ENCODE data around the gene SF3B2. TPM values are rescaled to one million over a fixed set of nuclear protein-coding genes. Genes with fewer than 3 reads are reported as not detected.

Gene SF3B2, protein sequence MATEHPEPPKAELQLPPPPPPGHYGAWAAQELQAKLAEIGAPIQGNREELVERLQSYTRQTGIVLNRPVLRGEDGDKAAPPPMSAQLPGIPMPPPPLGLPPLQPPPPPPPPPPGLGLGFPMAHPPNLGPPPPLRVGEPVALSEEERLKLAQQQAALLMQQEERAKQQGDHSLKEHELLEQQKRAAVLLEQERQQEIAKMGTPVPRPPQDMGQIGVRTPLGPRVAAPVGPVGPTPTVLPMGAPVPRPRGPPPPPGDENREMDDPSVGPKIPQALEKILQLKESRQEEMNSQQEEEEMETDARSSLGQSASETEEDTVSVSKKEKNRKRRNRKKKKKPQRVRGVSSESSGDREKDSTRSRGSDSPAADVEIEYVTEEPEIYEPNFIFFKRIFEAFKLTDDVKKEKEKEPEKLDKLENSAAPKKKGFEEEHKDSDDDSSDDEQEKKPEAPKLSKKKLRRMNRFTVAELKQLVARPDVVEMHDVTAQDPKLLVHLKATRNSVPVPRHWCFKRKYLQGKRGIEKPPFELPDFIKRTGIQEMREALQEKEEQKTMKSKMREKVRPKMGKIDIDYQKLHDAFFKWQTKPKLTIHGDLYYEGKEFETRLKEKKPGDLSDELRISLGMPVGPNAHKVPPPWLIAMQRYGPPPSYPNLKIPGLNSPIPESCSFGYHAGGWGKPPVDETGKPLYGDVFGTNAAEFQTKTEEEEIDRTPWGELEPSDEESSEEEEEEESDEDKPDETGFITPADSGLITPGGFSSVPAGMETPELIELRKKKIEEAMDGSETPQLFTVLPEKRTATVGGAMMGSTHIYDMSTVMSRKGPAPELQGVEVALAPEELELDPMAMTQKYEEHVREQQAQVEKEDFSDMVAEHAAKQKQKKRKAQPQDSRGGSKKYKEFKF
- 110 TPM for total RNA-seq

DNA sequence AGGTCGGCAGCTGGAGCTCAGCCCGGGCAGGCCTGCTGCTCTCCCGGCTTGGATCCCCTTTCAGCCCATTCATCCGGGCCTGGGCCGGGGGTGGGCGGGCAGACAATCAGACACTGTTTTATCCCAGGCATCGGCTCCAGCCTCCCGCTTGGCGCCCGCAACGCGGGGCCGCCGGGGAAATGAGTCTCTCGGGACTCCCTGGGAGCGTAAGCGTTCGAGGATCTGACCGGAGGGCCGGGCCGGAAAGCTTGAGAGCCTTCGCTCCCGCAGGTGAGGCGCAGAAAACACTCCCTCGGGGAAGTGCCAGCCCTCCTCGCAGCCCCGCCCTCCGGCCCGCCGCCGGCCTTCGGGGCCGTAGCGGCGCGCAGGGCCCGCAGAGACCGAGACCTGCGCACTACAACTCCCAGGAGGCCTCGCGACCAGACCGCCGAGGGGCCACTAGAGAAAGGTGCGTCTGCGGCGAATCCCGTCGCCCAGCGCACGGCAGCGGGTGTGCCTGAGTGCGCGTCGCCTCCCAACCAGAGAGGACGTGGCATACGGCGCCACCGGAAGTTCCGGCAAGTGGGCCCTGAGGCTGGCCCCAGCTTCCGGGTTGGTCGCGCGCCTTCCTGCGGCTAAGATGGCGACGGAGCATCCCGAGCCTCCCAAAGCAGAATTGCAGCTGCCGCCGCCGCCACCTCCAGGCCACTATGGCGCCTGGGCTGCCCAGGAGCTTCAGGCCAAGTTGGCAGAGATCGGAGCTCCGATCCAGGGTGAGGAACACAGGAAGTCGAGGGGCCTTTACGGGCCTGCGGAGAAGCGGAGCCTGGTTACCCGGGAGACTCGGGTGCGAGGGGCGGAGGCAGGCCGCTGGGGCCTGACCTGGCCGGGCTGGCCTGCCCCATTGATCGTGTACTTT, at the start of gene SF3B2:
Gene SF3B2, plus strand, starts transcription at position 599 of the 898 bp plus-strand sequence. Its CDS starts 21 bp downstream, at position 620.

DNA sequence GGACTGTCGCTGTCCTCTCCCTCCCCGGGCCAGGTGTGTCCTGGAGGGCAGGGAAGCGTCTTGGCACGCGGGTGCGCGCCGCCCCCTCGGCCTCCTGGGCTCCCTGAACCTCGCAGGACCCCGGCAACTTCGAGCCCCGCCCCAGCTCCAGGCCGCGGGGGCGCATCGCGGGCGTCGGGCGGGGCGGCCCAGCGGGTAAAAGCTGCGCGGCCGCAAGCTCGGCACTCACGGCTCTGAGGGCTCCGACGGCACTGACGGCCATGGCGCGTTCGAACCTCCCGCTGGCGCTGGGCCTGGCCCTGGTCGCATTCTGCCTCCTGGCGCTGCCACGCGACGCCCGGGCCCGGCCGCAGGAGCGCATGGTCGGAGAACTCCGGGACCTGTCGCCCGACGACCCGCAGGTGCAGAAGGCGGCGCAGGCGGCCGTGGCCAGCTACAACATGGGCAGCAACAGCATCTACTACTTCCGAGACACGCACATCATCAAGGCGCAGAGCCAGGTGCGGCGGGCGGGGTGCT, 40.3 kb upstream of the SF3B2 start, which contains the start of gene CST6:
Gene CST6, plus strand, starts transcription at position 224 of the 519 bp plus-strand sequence. Its CDS starts 37 bp downstream, at position 261.

GRCh38 chr11:66026017-66026529, 26.1 kb upstream of the SF3B2 start, which contains the start of gene CATSPER1:
Gene CATSPER1, minus strand, starts transcription at chr11:66026479. Its CDS starts 100 bp downstream, at chr11:66026379.

DNA sequence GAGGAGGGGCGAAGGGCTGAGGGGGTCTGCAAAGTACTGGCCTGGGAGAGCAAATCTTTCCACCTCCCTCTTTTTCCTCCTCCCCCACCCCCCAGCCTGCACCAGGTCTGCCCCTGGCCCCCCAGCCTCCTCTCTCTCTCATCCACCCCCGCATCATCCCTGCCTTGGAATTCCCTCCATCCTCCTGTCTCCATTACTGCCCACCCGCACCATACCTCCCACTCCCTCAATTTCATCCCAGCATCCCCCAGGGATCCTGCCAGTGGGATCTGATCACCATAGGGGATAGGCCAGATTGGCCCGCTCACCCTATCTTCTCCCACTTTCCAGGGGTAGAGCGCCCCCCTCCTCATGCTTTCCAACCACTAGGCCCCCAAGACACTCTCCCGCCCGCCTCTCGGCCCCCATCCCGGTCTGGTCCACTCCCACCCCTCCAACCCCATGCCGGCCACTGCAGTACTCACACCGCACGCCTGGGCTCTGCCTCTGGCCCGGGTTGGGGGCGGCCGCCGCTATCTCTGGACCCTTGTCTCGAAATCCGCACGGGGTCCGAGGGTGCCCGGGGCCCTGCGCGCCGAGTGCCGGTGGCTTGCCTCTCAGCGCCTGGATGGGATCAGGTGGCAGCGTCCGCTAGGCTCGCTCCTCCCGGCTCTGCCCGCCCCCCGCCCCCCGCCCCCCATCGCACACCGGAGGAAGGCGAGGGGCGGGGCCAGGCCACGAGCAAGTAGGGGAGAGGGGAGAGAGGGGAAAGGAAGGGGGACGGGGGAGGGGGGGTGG, 3.4 kb upstream of the SF3B2 start, which contains the start of gene GAL3ST3:
Gene GAL3ST3, minus strand, starts transcription at position 615 of the 777 bp plus-strand sequence. CDS start 3,746 bp downstream, outside the sequence.

GRCh38 chr11:66069715-66070603, 17.8 kb downstream of the SF3B2 start, which contains the start of gene PACS1:
Gene PACS1, plus strand, starts transcription at chr11:66070272. Its CDS starts 215 bp downstream, at chr11:66070487.

Other genes with a start within 250 kb of the SF3B2 start
- 1.9 TPM for gene SNX32, start 218.4 kb upstream of the SF3B2 start, total RNA-seq
- 360 TPM for gene CFL1, start 194.2 kb upstream of the SF3B2 start, total RNA-seq
- gene MUS81, start 191.9 kb upstream of the SF3B2 start, total RNA-seq, result 53.4 TPM
- 104 TPM for gene EFEMP2, start 179.6 kb upstream of the SF3B2 start, total RNA-seq
- gene CTSW, start 172.5 kb upstream of the SF3B2 start, total RNA-seq, result 1.4 TPM
- 119 TPM for gene FIBP, start 163.9 kb upstream of the SF3B2 start, total RNA-seq
- 20.8 TPM for gene CCDC85B, start 161.7 kb upstream of the SF3B2 start, total RNA-seq
- gene FOSL1, start 152.0 kb upstream of the SF3B2 start, total RNA-seq, result not detected
- 29.8 TPM for gene C11orf68, start 133.3 kb upstream of the SF3B2 start, total RNA-seq
- gene DRAP1, start 132.9 kb upstream of the SF3B2 start, total RNA-seq, result 55.9 TPM
- gene TSGA10IP, start 106.9 kb upstream of the SF3B2 start, total RNA-seq, result not detected
- 60.9 TPM for gene SART1, start 90.6 kb upstream of the SF3B2 start, total RNA-seq
- gene EIF1AD, start 50.2 kb upstream of the SF3B2 start, total RNA-seq, result 23.2 TPM
- 37.6 TPM for gene BANF1, start 49.9 kb upstream of the SF3B2 start, total RNA-seq
- gene CST6, start 40.4 kb upstream of the SF3B2 start, total RNA-seq, result not detected
- gene CATSPER1, start 25.9 kb upstream of the SF3B2 start, total RNA-seq, result not detected
- gene GAL3ST3, start 3.2 kb upstream of the SF3B2 start, total RNA-seq, result 12.8 TPM
- 53.9 TPM for gene PACS1, start 17.9 kb downstream of the SF3B2 start, total RNA-seq
- gene KLC2, start 205.3 kb downstream of the SF3B2 start, total RNA-seq, result 18.0 TPM
- 89.4 TPM for gene RAB1B, start 216.3 kb downstream of the SF3B2 start, total RNA-seq
- 1.6 TPM for gene CNIH2, start 225.8 kb downstream of the SF3B2 start, total RNA-seq
- gene YIF1A, start 236.8 kb downstream of the SF3B2 start, total RNA-seq, result 68.1 TPM
- gene TMEM151A, start 239.5 kb downstream of the SF3B2 start, total RNA-seq, result not detected

All from metanephros (tissue), 1 donor.